ENCODE data around the gene SHC3.

DNA sequence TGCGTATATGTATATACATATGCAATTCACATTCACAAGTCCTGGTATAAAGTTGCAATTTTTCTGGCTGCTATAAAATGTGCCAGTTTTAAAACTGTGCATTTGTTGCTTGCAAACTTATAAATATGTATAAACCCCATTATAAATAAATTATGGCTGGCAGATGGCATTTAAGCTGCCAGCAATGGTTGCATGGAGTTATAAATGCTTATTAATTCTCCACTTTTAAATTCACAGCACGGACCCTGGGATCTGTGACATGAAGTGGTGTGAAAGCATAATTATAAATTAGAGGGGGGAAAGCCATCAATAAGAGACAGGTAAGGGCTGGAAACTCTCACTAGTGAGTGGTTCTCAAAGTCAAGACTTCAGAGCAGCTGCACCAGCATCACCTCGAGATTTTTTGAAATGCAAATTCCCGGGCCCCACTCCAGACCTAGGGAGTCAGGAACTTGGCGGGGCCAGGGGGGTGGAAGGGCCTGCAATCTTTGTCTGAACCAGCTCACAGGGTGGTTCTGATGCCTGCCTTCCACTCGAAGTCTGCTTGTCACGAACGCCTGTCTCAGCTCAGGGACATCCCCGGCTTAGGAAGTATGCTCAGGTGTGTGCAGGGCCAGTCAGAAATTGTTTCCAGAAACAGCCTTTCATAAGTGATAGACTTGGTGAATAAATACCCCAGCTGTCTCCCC lies 170.4 kb downstream of the SHC3 start:
- TF ChIP-seq EP300 (IDR thresholded peaks at IDR 0.05; ENCODE audit: borderline replicate concordance) (no peak), TEAD4 (IDR thresholded peaks at IDR 0.05) (no peak)

All from Ishikawa (cell line).